Liver (tissue), 3 donors: Measurements from ENCODE around the gene STAT5A.

Source experiments
- FOXA1 ChIP-seq: IDR thresholded peaks from 2 replicates; pipeline ENCODE4 v1.6.1; 2016; ENCODE audit warnings: antibody characterized with exemption
- RAD21 ChIP-seq, 2 donors: IDR thresholded peaks; 2 replicates each; pipeline ENCODE4 v1.6.1; 2016; ENCODE audit warnings: antibody characterized with exemption in 2 of 2, mild to moderate bottlenecking in 2 of 2
- TF ChIP-seq, protein P1 (sequence below): fragments of 150-350 bp; IDR thresholded peaks from 2 replicates; pipeline ENCODE4 v1.5.1; 2017; ENCODE audit warnings: improper control_type of control experiment, low read depth, low read length; ENCODE audit not compliant: missing input control
- TF ChIP-seq, protein P2 (sequence below): IDR thresholded peaks from 2 replicates; pipeline ENCODE4 v1.6.1; 2016; ENCODE audit warnings: antibody characterized with exemption
- donor health status: healthy.
- donor health status: healthy.

DNA sequence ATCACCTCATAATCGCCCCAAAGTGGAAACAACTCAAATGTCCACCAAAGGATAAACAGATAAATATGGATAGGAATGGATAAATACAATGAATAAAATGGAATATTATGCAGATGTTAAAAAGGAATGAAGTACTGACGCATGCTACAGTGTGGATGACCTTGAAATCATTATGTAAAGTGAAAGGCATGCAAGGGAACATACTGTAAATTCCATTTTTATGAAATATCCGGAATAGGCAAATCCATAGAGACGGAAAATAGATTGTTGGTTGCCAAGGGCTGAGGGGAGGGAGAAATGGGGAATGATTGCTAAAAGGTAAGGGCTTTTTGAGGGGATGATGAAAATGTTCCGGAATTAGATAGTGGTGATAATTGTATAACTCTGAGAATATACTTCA, 48.1 kb upstream of the STAT5A start:
- TF ChIP-seq, protein P1, sequence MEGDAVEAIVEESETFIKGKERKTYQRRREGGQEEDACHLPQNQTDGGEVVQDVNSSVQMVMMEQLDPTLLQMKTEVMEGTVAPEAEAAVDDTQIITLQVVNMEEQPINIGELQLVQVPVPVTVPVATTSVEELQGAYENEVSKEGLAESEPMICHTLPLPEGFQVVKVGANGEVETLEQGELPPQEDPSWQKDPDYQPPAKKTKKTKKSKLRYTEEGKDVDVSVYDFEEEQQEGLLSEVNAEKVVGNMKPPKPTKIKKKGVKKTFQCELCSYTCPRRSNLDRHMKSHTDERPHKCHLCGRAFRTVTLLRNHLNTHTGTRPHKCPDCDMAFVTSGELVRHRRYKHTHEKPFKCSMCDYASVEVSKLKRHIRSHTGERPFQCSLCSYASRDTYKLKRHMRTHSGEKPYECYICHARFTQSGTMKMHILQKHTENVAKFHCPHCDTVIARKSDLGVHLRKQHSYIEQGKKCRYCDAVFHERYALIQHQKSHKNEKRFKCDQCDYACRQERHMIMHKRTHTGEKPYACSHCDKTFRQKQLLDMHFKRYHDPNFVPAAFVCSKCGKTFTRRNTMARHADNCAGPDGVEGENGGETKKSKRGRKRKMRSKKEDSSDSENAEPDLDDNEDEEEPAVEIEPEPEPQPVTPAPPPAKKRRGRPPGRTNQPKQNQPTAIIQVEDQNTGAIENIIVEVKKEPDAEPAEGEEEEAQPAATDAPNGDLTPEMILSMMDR: no peak
- TF ChIP-seq RAD21 (IDR thresholded peaks at IDR 0.05): no peak
- TF ChIP-seq, protein P2, sequence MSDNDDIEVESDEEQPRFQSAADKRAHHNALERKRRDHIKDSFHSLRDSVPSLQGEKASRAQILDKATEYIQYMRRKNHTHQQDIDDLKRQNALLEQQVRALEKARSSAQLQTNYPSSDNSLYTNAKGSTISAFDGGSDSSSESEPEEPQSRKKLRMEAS: no peak
- no peak for TF ChIP-seq FOXA1
